DLD1 (cell line): ENCODE data around the gene PCP2.

Experiments used
- in situ Hi-C: cut with HindIII; loops from 2 replicates; pipeline ENCODE4 v1.10.0; 2017; ENCODE audit warnings: low sequenced_read_pairs

PCP2 gene

GRCh38 chr19:7602240-7602934, 31.1 kb downstream of the PCP2 start:
- in situ Hi-C loops, result no loop called here

- in situ Hi-C loops, result no loop called here
Measured at GRCh38 chr19:7600721-7601120, 32.8 kb downstream of the PCP2 start.

GRCh38 chr19:7598180-7598579, 35.3 kb downstream of the PCP2 start:
- in situ Hi-C loops, result no loop called here

GRCh38 chr19:7597689-7598088, 35.8 kb downstream of the PCP2 start:
- in situ Hi-C loops, result no loop called here

- in situ Hi-C loops, result no loop called here
Measured at GRCh38 chr19:7596211-7596937, 37.1 kb downstream of the PCP2 start.

GRCh38 chr19:7595466-7596133, 37.9 kb downstream of the PCP2 start, which contains the start of gene CAMSAP3:
Gene CAMSAP3 (plus strand): TSS chr19:7595863. CDS start chr19:7596003, 140 bp downstream.
- in situ Hi-C loops, result no loop called here

- in situ Hi-C loops, result no loop called here
Measured at GRCh38 chr19:7590256-7590655, 43.3 kb downstream of the PCP2 start.

- in situ Hi-C loops, result no loop called here
Measured at GRCh38 chr19:7589822-7590221, 43.7 kb downstream of the PCP2 start.

GRCh38 chr19:7582446-7582845, 51.1 kb downstream of the PCP2 start:
- in situ Hi-C loops, result no loop called here
